H1 (cell line): ENCODE data around the gene KLHL1. TPM values are rescaled to one million over a fixed set of nuclear protein-coding genes. Genes with fewer than 3 reads are reported as not detected.

Experiments used
- CTCF ChIA-PET: fragments of 300-600 bp; sonication (Branson Sonifier 250); formaldehyde crosslinking; loops from one replicate; lab custom pipeline; 2021; ENCODE audit not compliant: partially characterized antibody; lab: Charles Lee
- POLR2A ChIA-PET: fragments of 300-600 bp; sonication (Branson Sonifier 250); formaldehyde crosslinking; loops from one replicate; lab custom pipeline; 2021; ENCODE audit warnings: inconsistent platforms; ENCODE audit not compliant: partially characterized antibody; lab: Charles Lee
- DNase-seq, 2 experiments: peaks; one replicate each; pipeline versions ENCODE4 v3.0.0 to v3.0.0-alpha.2; 2010 to 2022; ENCODE audit warnings: low spot score in 2 of 2, low read depth in 1 of 2, mixed read lengths in 1 of 2
- FAIRE-seq: peaks from 2 replicates; lab custom pipeline; 2011; peaks lifted over from hg19 to GRCh38; lab: Jason Lieb, UNC
- H2AFZ ChIP-seq: 2 replicates; pipeline ENCODE4 v1.8.1; 2012; ENCODE audit warnings: low read length, inconsistent platforms
- H2AK5ac ChIP-seq: 2 replicates; pipeline ENCODE4 v1.6.1; 2013; ENCODE audit warnings: low read depth, low read length
- H2BK120ac ChIP-seq: replicated peaks from 2 replicates; pipeline ENCODE3; 2013; ENCODE audit warnings: low read depth, low read length, inconsistent platforms
- H2BK12ac ChIP-seq: 2 replicates; pipeline ENCODE4 v1.6.1; 2013; ENCODE audit warnings: low read depth, low read length
- H2BK15ac ChIP-seq: 2 replicates; pipeline ENCODE4 v1.6.1; 2013; ENCODE audit warnings: low read length
- H2BK20ac ChIP-seq: 2 replicates; pipeline ENCODE4 v1.6.1; 2013; ENCODE audit warnings: low read length
- H2BK5ac ChIP-seq: 2 replicates; pipeline ENCODE4 v1.6.1; 2013; ENCODE audit warnings: low read depth, low read length
- H3K14ac ChIP-seq: 2 replicates; pipeline ENCODE4 v1.6.1; 2013; ENCODE audit warnings: inconsistent platforms; ENCODE audit not compliant: insufficient read length
- H3K18ac ChIP-seq: 2 replicates; pipeline ENCODE4 v1.6.1; 2013; ENCODE audit warnings: low read length; ENCODE audit errors: extremely low read depth
- H3K23ac ChIP-seq: 2 replicates; pipeline ENCODE4 v1.6.1; 2013; ENCODE audit warnings: inconsistent platforms; ENCODE audit not compliant: insufficient read length
- H3K23me2 ChIP-seq: 2 replicates; pipeline ENCODE4 v1.6.1; 2013; ENCODE audit warnings: low read depth, low read length
- H3K27ac ChIP-seq: 2 replicates; pipeline ENCODE4 v1.6.1; 2011; ENCODE audit warnings: low read depth, low read length, inconsistent platforms
- H3K27me3 ChIP-seq, 4 experiments: replicated peaks in 1 of 4; 1 replicate in 1 of 4; 2 replicates in 3 of 4; pipeline versions ENCODE4 v1.6.1 to v1.8.1; 2011 to 2013; ENCODE audit warnings: low read length in 3 of 4, mild to moderate bottlenecking in 3 of 4, inconsistent platforms in 2 of 4, mixed read lengths in 2 of 4, moderate library complexity in 1 of 4; ENCODE audit not compliant: control insufficient read depth in 3 of 4, insufficient read depth in 3 of 4; ENCODE audit errors: extremely low read depth in 1 of 4
- H3K36me3 ChIP-seq, 4 experiments: 2 replicates each; pipeline versions ENCODE4 v1.6.1 to v1.8.1; 2011 to 2013; ENCODE audit warnings: mild to moderate bottlenecking in 4 of 4, low read length in 3 of 4, moderate library complexity in 2 of 4, control low read depth in 1 of 4, inconsistent platforms in 1 of 4; ENCODE audit not compliant: insufficient read depth in 4 of 4, control insufficient read depth in 2 of 4
- H3K4ac ChIP-seq: replicated peaks from 2 replicates; pipeline ENCODE3; 2013; ENCODE audit warnings: low read length, low read depth, mixed read lengths, inconsistent platforms; ENCODE audit not compliant: insufficient read length
- H3K4me1 ChIP-seq, 4 experiments: replicated peaks in 1 of 4; 1 replicate in 1 of 4; 2 replicates in 3 of 4; pipeline versions ENCODE4 v1.6.1 to v1.8.1; 2011 to 2013; ENCODE audit warnings: low read length in 3 of 4, inconsistent platforms in 2 of 4, mixed read lengths in 1 of 4; ENCODE audit not compliant: insufficient read depth in 4 of 4, control insufficient read depth in 3 of 4
- H3K4me2 ChIP-seq, 2 experiments: 2 replicates each; pipeline versions ENCODE4 v1.6.1 to v1.8.1; 2011 to 2013; ENCODE audit warnings: low read depth in 2 of 2, low read length in 2 of 2, control low read depth in 1 of 2, inconsistent platforms in 1 of 2, mild to moderate bottlenecking in 1 of 2; ENCODE audit not compliant: insufficient read depth in 1 of 2
- H3K4me3 ChIP-seq, 4 experiments: fragments of 200-600, 300-600 bp in 1 of 4; sonication (generic), shearing (Covaris generic), sonication (Bioruptor Twin) in 1 of 4; 2 replicates each; pipeline versions ENCODE4 v1.5.1 to v1.8.1; 2011 to 2016; ENCODE audit warnings: low read length in 4 of 4, low read depth in 3 of 4, control low read depth in 2 of 4, inconsistent platforms in 2 of 4, mild to moderate bottlenecking in 2 of 4, mixed read lengths in 1 of 4, moderate library complexity in 1 of 4; ENCODE audit not compliant: insufficient read depth in 2 of 4; ENCODE audit errors: extremely low read depth in 1 of 4
- H3K56ac ChIP-seq: replicated peaks from 2 replicates; pipeline ENCODE3; 2013; ENCODE audit warnings: low read depth, mild to moderate bottlenecking, mixed read lengths, low read length, inconsistent platforms; ENCODE audit not compliant: insufficient read length
- H3K79me1 ChIP-seq: 2 replicates; pipeline ENCODE4 v1.6.1; 2013; ENCODE audit warnings: low read depth, low read length, control low read depth
- H3K79me2 ChIP-seq, 2 experiments: 2 replicates each; pipeline versions ENCODE4 v1.6.1 to v1.8.1; 2012 to 2013; ENCODE audit warnings: low read length in 2 of 2, mild to moderate bottlenecking in 2 of 2, inconsistent platforms in 1 of 2; ENCODE audit not compliant: insufficient read depth in 2 of 2, control insufficient read depth in 1 of 2
- H3K9ac ChIP-seq, 4 experiments: replicated peaks in 1 of 4; 1 replicate in 1 of 4; 2 replicates in 3 of 4; pipeline versions ENCODE4 v1.6.1 to v1.8.1; 2011 to 2013; ENCODE audit warnings: low read depth in 3 of 4, low read length in 3 of 4, control low read depth in 2 of 4, mild to moderate bottlenecking in 2 of 4, moderate library complexity in 2 of 4, inconsistent platforms in 1 of 4; ENCODE audit errors: extremely low read depth in 1 of 4
- H3K9me3 ChIP-seq, 2 experiments: 2 replicates each; pipeline versions ENCODE4 v1.6.1 to v1.8.1; 2012 to 2013; ENCODE audit warnings: mild to moderate bottlenecking in 2 of 2, moderate library complexity in 2 of 2, control low read depth in 1 of 2, inconsistent platforms in 1 of 2, low read depth in 1 of 2, low read length in 1 of 2, mixed read lengths in 1 of 2; ENCODE audit not compliant: insufficient read depth in 2 of 2
- H4K20me1 ChIP-seq, 2 experiments: replicated peaks in 1 of 2; 2 replicates each; pipeline versions ENCODE3 to v1.8.1; 2011 to 2013; ENCODE audit warnings: inconsistent platforms in 2 of 2, low read length in 2 of 2, mild to moderate bottlenecking in 1 of 2; ENCODE audit not compliant: insufficient read depth in 2 of 2, control insufficient read depth in 1 of 2
- H4K5ac ChIP-seq: 2 replicates; pipeline ENCODE4 v1.6.1; 2013; ENCODE audit warnings: low read length, low read depth, mixed read lengths, inconsistent platforms; ENCODE audit not compliant: insufficient read length
- H4K8ac ChIP-seq: 2 replicates; pipeline ENCODE4 v1.8.0; 2013; ENCODE audit warnings: mild to moderate bottlenecking, moderate library complexity, low read length, inconsistent platforms; ENCODE audit not compliant: insufficient read depth; ENCODE audit errors: extremely low read depth
- H4K91ac ChIP-seq: replicated peaks from 2 replicates; pipeline ENCODE3; 2013; ENCODE audit warnings: low read length, mixed read lengths, inconsistent platforms; ENCODE audit not compliant: insufficient read length
- ASH2L ChIP-seq: fragments of 200-600, 300-600 bp; sonication (generic); IDR thresholded peaks from one replicate; pipeline ENCODE4 v1.7.1; 2017; ENCODE audit warnings: low read length
- CTBP2 ChIP-seq: IDR thresholded peaks from 2 replicates; pipeline ENCODE4 v1.7.0; 2011; ENCODE audit warnings: borderline replicate concordance, mild to moderate bottlenecking, moderate library complexity, mixed read lengths, low read length; ENCODE audit not compliant: insufficient read depth, insufficient read length
- EGR1 ChIP-seq: IDR thresholded peaks from 2 replicates; pipeline ENCODE4 v1.6.1; 2011; ENCODE audit warnings: low read depth, low read length, borderline replicate concordance
- JUN ChIP-seq: IDR thresholded peaks from 2 replicates; pipeline ENCODE4 v1.6.1; 2011; ENCODE audit warnings: low read depth, mild to moderate bottlenecking, improper control_type of control experiment, low read length
- RXRA ChIP-seq: IDR thresholded peaks from 2 replicates; pipeline ENCODE4 v1.6.1; 2011; ENCODE audit warnings: low read depth, mild to moderate bottlenecking, low read length, moderate library complexity; ENCODE audit not compliant: insufficient read depth
- WGBS, 2 experiments: shearing (Covaris generic) in 1 of 2; methylation state at CpG; one replicate each; pipeline versions ENCODE4 v1.1.6 to v1.1.7; 2013 to 2015; ENCODE audit warnings: low lambda C conversion rate in 2 of 2, mixed read lengths in 2 of 2, inconsistent platforms in 1 of 2, low coverage in 1 of 2, missing lambda C conversion rate in 1 of 2; ENCODE audit not compliant: insufficient replicate concordance in 2 of 2, insufficient coverage in 1 of 2, insufficient read length in 1 of 2; ENCODE audit errors: extremely low coverage in 1 of 2, missing lambda C conversion rate in 1 of 2; 5-methylcytosine and 5-hydroxymethylcytosine counted together
- polyA plus RNA-seq, 7 experiments: library from polyadenylated mRNA; depleted of rRNA in 3 of 7; stranded (reverse) in 5 of 7; unstranded in 2 of 7; fragments of >200 nt in 5 of 7; fragments of 200-250 nt in 2 of 7; gene quantifications; 1 replicate in 5 of 7; 2 replicates in 1 of 7; 4 replicates in 1 of 7; pipeline versions ENCODE4 v1.2.1 to v1.2.3, GENCODE V29; 2011 to 2013; ENCODE audit warnings: missing spikeins in 2 of 7, mixed read lengths in 2 of 7
- total RNA-seq: library from RNA; stranded (reverse); fragmentation: NEBNext Ultra II Directional; extraction: Animal tissue kit (Norgen Biotek cat#: 25700); gene quantifications from 2 replicates; pipeline ENCODE4 v1.2.1, GENCODE V29; 2021
- TF ChIP-seq, protein P1 (sequence below), 3 experiments: IDR thresholded peaks; 1 replicate in 2 of 3; 2 replicates in 1 of 3; pipeline versions ENCODE4 v1.5.1 to v1.6.1; 2011; ENCODE audit warnings: low read length in 3 of 3, mild to moderate bottlenecking in 3 of 3, inconsistent platforms in 2 of 3, low read depth in 1 of 3, moderate library complexity in 1 of 3; ENCODE audit not compliant: insufficient read depth in 1 of 3; ENCODE audit errors: control extremely low read depth in 1 of 3
- TF ChIP-seq, protein P2 (sequence below): IDR thresholded peaks from 2 replicates; pipeline ENCODE4 v1.6.1; 2011; ENCODE audit warnings: low read depth, mild to moderate bottlenecking, low read length; ENCODE audit not compliant: insufficient read depth

The KLHL1 gene
- total and polyA plus RNA-seq, 2 of the 8 experiments (the other 6 are each of a cell fraction or from before 2014, with no cell fraction given), result not detected

DNA sequence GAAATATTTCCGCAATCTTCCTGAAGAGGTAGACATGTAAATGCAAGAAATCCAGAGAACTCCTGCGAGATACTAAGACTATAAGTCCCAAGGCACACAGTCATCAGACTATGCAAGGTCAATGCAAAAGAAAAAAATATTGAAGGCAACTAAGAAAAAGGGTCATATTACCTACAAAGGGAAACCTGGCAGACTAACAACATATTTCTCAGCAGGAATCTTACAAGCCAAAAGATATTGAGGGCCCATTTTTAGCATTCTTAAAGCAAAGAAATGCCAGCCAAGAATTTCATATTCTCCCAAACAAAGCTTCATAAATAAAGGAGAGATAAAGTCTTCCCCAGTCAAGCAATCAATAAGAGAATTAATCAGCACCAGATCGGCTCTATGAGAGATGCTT is 299.1 kb downstream of the KLHL1 start:
- Histone ChIP-seq H4K91ac (no peak overlapping the region), H2AK5ac (no peak overlapping the region), H2BK120ac (no peak overlapping the region), H4K5ac (no peak overlapping the region), H4K8ac (no peak overlapping the region), H2BK12ac (no peak overlapping the region), H3K27ac (no peak overlapping the region), H2BK15ac (no peak overlapping the region), H3K79me2 (no peaks in the 10 kb centered on the region), H3K9me3 (no peaks in the 10 kb centered on the region), H3K9ac (no peak overlapping the region), H3K23me2 (no peaks in the 10 kb centered on the region), H3K56ac (no peak overlapping the region), H2BK5ac (no peak overlapping the region), H3K79me1 (no peaks in the 10 kb centered on the region), H3K4ac (no peak overlapping the region), H2AFZ (no peak overlapping the region), H3K4me1 (no peaks in the 10 kb centered on the region), H3K23ac (no peak overlapping the region), H3K4me3 (no peak overlapping the region), H2BK20ac (no peak overlapping the region), H3K14ac (no peak overlapping the region), H3K27me3 (no peaks in the 10 kb centered on the region), H4K20me1 (no peaks in the 10 kb centered on the region), H3K18ac (no peak overlapping the region), H3K4me2 (no peak overlapping the region), H3K36me3 (no peaks in the 10 kb centered on the region)
- ChIA-PET CTCF (no interaction called here), POLR2A (no interaction called here)
- FAIRE-seq (no peak), DNase-seq (no peak)
- TF ChIP-seq JUN, result no peak
- TF ChIP-seq, protein P1, sequence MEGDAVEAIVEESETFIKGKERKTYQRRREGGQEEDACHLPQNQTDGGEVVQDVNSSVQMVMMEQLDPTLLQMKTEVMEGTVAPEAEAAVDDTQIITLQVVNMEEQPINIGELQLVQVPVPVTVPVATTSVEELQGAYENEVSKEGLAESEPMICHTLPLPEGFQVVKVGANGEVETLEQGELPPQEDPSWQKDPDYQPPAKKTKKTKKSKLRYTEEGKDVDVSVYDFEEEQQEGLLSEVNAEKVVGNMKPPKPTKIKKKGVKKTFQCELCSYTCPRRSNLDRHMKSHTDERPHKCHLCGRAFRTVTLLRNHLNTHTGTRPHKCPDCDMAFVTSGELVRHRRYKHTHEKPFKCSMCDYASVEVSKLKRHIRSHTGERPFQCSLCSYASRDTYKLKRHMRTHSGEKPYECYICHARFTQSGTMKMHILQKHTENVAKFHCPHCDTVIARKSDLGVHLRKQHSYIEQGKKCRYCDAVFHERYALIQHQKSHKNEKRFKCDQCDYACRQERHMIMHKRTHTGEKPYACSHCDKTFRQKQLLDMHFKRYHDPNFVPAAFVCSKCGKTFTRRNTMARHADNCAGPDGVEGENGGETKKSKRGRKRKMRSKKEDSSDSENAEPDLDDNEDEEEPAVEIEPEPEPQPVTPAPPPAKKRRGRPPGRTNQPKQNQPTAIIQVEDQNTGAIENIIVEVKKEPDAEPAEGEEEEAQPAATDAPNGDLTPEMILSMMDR (IDR thresholded peaks at IDR 0.05; ENCODE audit: control extremely low read depth in 1 of 3, insufficient read depth in 1 of 3, low read depth in 1 of 3, low read length in 3 of 3), result no peak
- TF ChIP-seq CTBP2, result no peak
- no peak for TF ChIP-seq EGR1
- no peak for TF ChIP-seq ASH2L
- TF ChIP-seq, protein P2, sequence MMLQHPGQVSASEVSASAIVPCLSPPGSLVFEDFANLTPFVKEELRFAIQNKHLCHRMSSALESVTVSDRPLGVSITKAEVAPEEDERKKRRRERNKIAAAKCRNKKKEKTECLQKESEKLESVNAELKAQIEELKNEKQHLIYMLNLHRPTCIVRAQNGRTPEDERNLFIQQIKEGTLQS, result no peak
- no peak for TF ChIP-seq RXRA
- 90% methylated on average over 3 of the region's 3 CpGs; no CpG with 5 or more reads in 1 of the 2 experiments for WGBS, 2 experiments
